Fibroblast of lung (primary cell): Measurements from ENCODE around the gene METTL25B.

Experiments used
- EZH2 ChIP-seq: IDR thresholded peaks from 2 replicates; pipeline ENCODE4 v1.5.1; 2012; ENCODE audit warnings: low read length, control low read depth, mild to moderate bottlenecking; ENCODE audit errors: missing control alignments
- TF ChIP-seq, protein P1 (sequence below), 2 donors: IDR thresholded peaks in 1 of 2; conservative IDR thresholded peaks in 1 of 2; 1 replicate in 1 of 2; 2 replicates in 1 of 2; pipeline ENCODE4 v1.5.1; 2011 to 2012; ENCODE audit warnings: low read length in 2 of 2, control low read depth in 1 of 2, inconsistent platforms in 1 of 2, low read depth in 1 of 2, mild to moderate bottlenecking in 1 of 2

DNA sequence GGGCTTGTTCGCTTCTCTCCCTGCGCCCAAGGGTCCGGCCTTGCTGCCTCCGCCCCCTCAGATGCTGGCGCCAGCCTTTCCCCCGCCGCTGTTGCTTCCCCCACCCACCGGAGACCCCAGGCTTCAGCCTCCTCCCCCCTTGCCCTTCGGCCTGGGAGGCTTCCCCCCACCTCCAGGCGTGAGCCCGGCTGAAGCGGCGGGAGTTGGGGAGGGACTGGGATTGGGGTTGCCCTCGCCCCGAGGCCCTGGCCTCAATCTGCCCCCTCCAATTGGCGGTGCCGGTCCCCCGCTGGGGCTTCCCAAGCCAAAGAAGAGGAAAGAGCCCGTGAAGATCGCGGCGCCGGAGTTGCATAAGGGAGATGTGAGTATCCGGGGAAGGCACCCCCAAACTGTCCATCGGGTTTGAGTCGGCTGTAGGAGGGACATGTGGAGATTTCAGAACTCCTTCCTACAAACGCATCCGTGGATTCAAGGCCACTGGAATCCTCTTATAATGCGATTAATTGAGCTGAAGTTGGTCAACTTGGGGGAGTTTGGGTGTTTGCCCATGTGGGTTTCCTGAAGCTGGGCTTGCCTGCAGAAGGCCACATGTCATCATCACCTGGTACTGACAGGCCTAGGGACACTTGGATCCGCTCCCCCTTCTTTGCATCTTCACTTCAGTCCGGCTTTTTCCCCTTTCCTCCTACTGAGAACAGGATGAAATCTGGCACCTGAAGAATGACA is 39.8 kb downstream of the METTL25B start:
- no peak for TF ChIP-seq EZH2
- TF ChIP-seq, protein P1, sequence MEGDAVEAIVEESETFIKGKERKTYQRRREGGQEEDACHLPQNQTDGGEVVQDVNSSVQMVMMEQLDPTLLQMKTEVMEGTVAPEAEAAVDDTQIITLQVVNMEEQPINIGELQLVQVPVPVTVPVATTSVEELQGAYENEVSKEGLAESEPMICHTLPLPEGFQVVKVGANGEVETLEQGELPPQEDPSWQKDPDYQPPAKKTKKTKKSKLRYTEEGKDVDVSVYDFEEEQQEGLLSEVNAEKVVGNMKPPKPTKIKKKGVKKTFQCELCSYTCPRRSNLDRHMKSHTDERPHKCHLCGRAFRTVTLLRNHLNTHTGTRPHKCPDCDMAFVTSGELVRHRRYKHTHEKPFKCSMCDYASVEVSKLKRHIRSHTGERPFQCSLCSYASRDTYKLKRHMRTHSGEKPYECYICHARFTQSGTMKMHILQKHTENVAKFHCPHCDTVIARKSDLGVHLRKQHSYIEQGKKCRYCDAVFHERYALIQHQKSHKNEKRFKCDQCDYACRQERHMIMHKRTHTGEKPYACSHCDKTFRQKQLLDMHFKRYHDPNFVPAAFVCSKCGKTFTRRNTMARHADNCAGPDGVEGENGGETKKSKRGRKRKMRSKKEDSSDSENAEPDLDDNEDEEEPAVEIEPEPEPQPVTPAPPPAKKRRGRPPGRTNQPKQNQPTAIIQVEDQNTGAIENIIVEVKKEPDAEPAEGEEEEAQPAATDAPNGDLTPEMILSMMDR (conservative IDR thresholded peaks at IDR 0.05 in 1 of 2, IDR thresholded peaks at IDR 0.05 in 1 of 2; ENCODE audit: low read depth in 1 of 2, low read length in 2 of 2) = no peak
